ENCODE results near the gene TRAPPC2. TPM values are rescaled to one million over a fixed set of nuclear protein-coding genes. Genes with fewer than 3 reads are reported as not detected.
A peak's percentile ranks its signal among the peaks of the same experiment; 100 is the strongest.

The TRAPPC2 gene
- total RNA-seq, 4 donors from 2014 or later = 14.3 to 17.3 (median 16.0) TPM

DNA sequence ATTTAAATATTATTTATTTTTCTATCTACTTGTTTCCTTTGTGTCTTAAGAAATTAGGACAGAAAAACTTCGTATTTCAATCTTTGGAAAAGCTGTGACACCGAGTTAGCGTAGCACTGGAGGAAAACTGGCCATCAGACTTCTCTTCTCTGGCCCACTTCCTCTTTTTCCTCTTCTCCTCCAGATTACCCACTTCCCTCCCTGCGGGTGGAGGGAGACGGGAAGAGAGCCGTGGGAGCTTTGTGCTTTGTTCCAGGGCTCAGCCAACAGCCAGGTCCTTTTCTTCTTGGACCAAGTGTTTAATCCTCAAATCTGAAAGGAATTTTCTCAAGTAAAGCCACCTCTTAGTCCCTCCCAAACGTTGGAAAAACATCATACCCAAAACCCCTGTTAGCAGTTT is 29.9 kb upstream of the TRAPPC2 start:
- Histone ChIP-seq H3K4me3 (no peak overlapping the region), H3K36me3 (peaks cover 0 to 47% of the 10 kb centered on the region in 2 donors), H3K27ac (peak overlapping the region in 3 of 4 donors; percentile 7 to 54 (median 43)), H3K4me1 (peaks cover 0 to 19% (median 0%) of the 10 kb centered on the region in 3 donors), H3K27me3 (no peaks in the 10 kb centered on the region), H3K9me3 (no peaks in the 10 kb centered on the region)
- WGBS, 2 donors (ENCODE audit: low coverage in 1 of 2) = 31 to 80% methylated on average over 7 of the region's 7 CpGs
- TF ChIP-seq, protein P1, sequence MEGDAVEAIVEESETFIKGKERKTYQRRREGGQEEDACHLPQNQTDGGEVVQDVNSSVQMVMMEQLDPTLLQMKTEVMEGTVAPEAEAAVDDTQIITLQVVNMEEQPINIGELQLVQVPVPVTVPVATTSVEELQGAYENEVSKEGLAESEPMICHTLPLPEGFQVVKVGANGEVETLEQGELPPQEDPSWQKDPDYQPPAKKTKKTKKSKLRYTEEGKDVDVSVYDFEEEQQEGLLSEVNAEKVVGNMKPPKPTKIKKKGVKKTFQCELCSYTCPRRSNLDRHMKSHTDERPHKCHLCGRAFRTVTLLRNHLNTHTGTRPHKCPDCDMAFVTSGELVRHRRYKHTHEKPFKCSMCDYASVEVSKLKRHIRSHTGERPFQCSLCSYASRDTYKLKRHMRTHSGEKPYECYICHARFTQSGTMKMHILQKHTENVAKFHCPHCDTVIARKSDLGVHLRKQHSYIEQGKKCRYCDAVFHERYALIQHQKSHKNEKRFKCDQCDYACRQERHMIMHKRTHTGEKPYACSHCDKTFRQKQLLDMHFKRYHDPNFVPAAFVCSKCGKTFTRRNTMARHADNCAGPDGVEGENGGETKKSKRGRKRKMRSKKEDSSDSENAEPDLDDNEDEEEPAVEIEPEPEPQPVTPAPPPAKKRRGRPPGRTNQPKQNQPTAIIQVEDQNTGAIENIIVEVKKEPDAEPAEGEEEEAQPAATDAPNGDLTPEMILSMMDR (IDR thresholded peaks at IDR 0.05) = no peak
- TF ChIP-seq POLR2AphosphoS5 (IDR thresholded peaks at IDR 0.05) (no peak), POLR2A (IDR thresholded peaks at IDR 0.05) (no peak), EP300 (IDR thresholded peaks at IDR 0.05) (no peak)
- no peak for ATAC-seq

DNA sequence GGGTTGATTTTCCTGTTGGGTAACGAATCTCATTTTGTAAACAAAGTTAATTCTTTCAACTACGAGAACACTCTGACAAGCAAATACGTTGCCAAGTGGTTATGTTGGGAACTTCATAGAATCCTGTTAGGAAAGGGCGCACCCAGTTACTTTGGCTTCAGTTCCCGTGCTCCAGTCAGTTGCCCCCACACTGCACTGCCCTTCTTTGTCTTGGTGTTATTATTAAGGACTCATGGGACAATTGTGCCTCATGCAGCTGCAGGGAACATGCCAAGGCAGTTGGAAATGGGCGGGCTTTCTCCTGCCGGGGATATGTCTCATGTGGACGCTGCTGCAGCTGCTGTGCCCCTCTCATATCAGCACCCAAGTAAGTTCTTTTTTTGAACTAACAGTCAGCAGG is 29.1 kb upstream of the TRAPPC2 start:
- TF ChIP-seq, protein P1 (IDR thresholded peaks at IDR 0.05) = peak in 1 of 4 experiments; percentile 10
- no peak for TF ChIP-seq POLR2A (IDR thresholded peaks at IDR 0.05)
- no peak overlapping the region for H3K4me3 ChIP-seq

DNA sequence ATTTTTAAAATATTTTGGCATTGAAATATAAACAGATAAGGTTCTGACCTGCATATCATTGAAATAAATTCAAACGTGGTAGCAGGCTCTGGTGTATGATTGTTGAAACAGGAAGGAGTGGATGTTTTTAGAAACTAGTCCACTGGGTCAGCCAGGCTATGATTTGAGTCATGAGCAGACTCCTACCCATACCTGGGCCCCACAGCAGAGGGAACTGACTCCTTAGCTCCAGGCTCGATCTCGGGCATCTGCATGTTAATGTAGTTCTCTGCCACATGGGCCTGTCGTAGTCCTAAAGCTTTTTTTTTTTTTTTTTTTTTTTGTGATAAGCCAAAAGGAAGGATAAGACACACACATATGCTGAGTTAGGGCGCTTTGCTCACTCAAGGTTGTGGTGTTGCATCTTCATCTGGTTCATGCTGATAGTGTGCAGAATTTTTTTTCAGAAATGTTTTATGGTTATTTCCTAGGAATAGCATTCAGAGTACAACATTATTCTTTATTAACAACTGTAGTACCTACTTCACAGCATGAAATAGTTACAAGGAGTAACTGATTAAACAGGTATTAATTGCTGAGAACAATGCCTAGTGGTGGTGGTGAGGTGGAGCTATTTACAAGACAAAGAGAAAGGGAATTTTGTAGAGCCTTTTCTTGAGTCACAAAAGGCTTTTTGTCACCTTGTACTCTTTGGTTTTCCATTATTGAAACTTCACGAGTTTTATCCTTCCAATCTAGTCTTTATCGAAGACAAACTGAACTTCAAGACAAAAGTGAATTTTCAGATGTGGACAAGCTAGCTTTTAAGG is 27.4 kb upstream of the TRAPPC2 start:
- TF ChIP-seq POLR2AphosphoS5 (IDR thresholded peaks at IDR 0.05) (no peak), POLR2A (IDR thresholded peaks at IDR 0.05) (no peak), EP300 (IDR thresholded peaks at IDR 0.05) (no peak)
- TF ChIP-seq, protein P1 (IDR thresholded peaks at IDR 0.05) = no peak
- no peak overlapping the region for H3K4me3 ChIP-seq
- H3K36me3 ChIP-seq = peaks cover 0 to 48% of the 10 kb centered on the region in 2 donors
- H3K9me3 ChIP-seq = no peaks in the 10 kb centered on the region
- no peaks in the 10 kb centered on the region for H3K27me3 ChIP-seq
- no peak overlapping the region for H3K27ac ChIP-seq
- 54 to 77% methylated on average over 6 to 7 of the region's 7 CpGs for WGBS, 2 donors (ENCODE audit: low coverage in 1 of 2)
- peaks cover 0 to 19% (median 0%) of the 10 kb centered on the region in 3 donors for H3K4me1 ChIP-seq
- no peak for ATAC-seq

More for the DNA sequence above, 29.1 kb upstream of the TRAPPC2 start:
- peak; percentile 65 for ATAC-seq
- Histone ChIP-seq H3K36me3 (peaks cover 0 to 47% of the 10 kb centered on the region in 2 donors), H3K27ac (peak overlapping the region in 2 of 4 donors; percentile 43 to 54), H3K4me1 (peaks cover 0 to 19% (median 0%) of the 10 kb centered on the region in 3 donors), H3K9me3 (no peaks in the 10 kb centered on the region), H3K27me3 (no peaks in the 10 kb centered on the region)
- WGBS, 2 donors (ENCODE audit: low coverage in 1 of 2) = 45 to 61% methylated on average over 5 to 7 of the region's 8 CpGs

DNA sequence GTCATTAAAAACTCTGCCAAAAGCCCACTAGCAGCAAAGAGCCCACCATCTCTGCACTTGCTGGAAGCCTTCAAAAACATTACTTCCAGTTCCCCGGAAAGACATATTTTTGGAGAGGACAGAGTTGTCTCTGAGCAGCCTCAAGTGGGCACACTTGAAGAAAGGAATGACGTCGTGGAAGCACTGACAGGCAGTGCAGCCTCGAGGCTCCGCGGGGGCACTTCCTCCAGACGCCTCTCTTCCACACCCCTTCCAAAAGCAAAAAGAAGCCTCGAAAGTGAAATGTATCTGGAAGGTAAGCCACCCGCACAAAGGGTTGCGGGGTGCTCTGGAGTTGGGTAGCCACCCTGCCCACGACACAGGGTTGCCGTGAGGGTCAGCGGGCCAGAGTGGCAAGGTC is 26.0 kb upstream of the TRAPPC2 start:
- Histone ChIP-seq H3K36me3 (peaks cover 0 to 51% of the 10 kb centered on the region in 2 donors), H3K4me1 (peaks cover 0 to 17% (median 0%) of the 10 kb centered on the region in 3 donors), H3K27ac (no peak overlapping the region), H3K27me3 (no peaks in the 10 kb centered on the region), H3K9me3 (no peaks in the 10 kb centered on the region), H3K4me3 (no peak overlapping the region)
- ATAC-seq = no peak
- 67 to 80% methylated on average over 1 to 2 of the region's 13 CpGs for WGBS, 2 donors (ENCODE audit: low coverage in 1 of 2)
- TF ChIP-seq EP300 (IDR thresholded peaks at IDR 0.05) (no peak), POLR2A (IDR thresholded peaks at IDR 0.05) (no peak), POLR2AphosphoS5 (IDR thresholded peaks at IDR 0.05) (no peak)
- TF ChIP-seq, protein P1 (IDR thresholded peaks at IDR 0.05) = no peak
